Nephron progenitor cell (in vitro differentiated cells): Measurements from ENCODE around the gene HOXC4.
"Not testable (repeated sequence)": the region's sequence is repeated elsewhere in the genome, so short reads cannot be mapped to it uniquely, and the experiment has no call there.

Experiments used
- DNase-seq: peaks from one replicate; pipeline ENCODE4 v3.0.0; 2021
- H3K27ac Mint-ChIP-seq: 2 replicates; pipeline ENCODE4 v1.8.0; 2021; ENCODE audit warnings: mild to moderate bottlenecking, moderate library complexity, mixed read lengths
- H3K27me3 Mint-ChIP-seq: 2 replicates; pipeline ENCODE4 v1.8.0; 2021; ENCODE audit warnings: mild to moderate bottlenecking, low read depth, mixed read lengths; ENCODE audit not compliant: poor library complexity
- H3K36me3 Mint-ChIP-seq: 2 replicates; pipeline ENCODE4 v1.8.0; 2021; ENCODE audit warnings: low read depth, mixed read lengths
- H3K4me1 Mint-ChIP-seq: 2 replicates; pipeline ENCODE4 v1.8.0; 2021; ENCODE audit warnings: mixed read lengths
- H3K4me3 Mint-ChIP-seq: 2 replicates; pipeline ENCODE4 v1.8.0; 2021; ENCODE audit warnings: mild to moderate bottlenecking, moderate library complexity, mixed read lengths
- H3K9me3 Mint-ChIP-seq: 2 replicates; pipeline ENCODE4 v1.8.0; 2021; ENCODE audit warnings: mild to moderate bottlenecking, moderate library complexity, mixed read lengths

HOXC4 gene

GRCh38 chr12:54098644-54099043 lies 45.0 kb downstream of the HOXC4 start:
- not testable (repeated sequence) for H3K9me3 Mint-ChIP-seq, H3K27ac Mint-ChIP-seq, DNase-seq, H3K4me3 Mint-ChIP-seq, H3K27me3 Mint-ChIP-seq
- Mint-ChIP-seq H3K36me3 (peaks cover 11% of the 10 kb centered on the region), H3K4me1 (peaks cover 60% of the 10 kb centered on the region)

- not testable (repeated sequence) for H3K9me3 Mint-ChIP-seq, H3K36me3 Mint-ChIP-seq, H3K27ac Mint-ChIP-seq, H3K27me3 Mint-ChIP-seq, H3K4me3 Mint-ChIP-seq, DNase-seq
- H3K4me1 Mint-ChIP-seq = peaks cover 51% of the 10 kb centered on the region
Observed at GRCh38 chr12:54100588-54100987, 47.0 kb downstream of the HOXC4 start.

- H3K27ac Mint-ChIP-seq, DNase-seq, H3K9me3 Mint-ChIP-seq, H3K4me3 Mint-ChIP-seq, H3K36me3 Mint-ChIP-seq: not testable (repeated sequence)
- H3K27me3 Mint-ChIP-seq = peaks cover 23% of the 10 kb centered on the region
- H3K4me1 Mint-ChIP-seq = peaks cover 49% of the 10 kb centered on the region
Observed at GRCh38 chr12:54102223-54102622, 48.6 kb downstream of the HOXC4 start.

GRCh38 chr12:54103827-54104226 lies 50.2 kb downstream of the HOXC4 start:
- H3K9me3 Mint-ChIP-seq, DNase-seq, H3K4me3 Mint-ChIP-seq, H3K36me3 Mint-ChIP-seq, H3K27ac Mint-ChIP-seq: not testable (repeated sequence)
- peaks cover 56% of the 10 kb centered on the region for H3K4me1 Mint-ChIP-seq
- H3K27me3 Mint-ChIP-seq = peaks cover 25% of the 10 kb centered on the region
